SW480 (cell line): ENCODE measurements around the gene LGMN.

Source experiments
- DNase-seq: peaks from one replicate; pipeline ENCODE4 v3.0.0-alpha.2; 2016; ENCODE audit warnings: low spot score

Gene LGMN

GRCh38 chr14:92675976-92676375 lies 72.5 kb downstream of the LGMN start:
- DNase-seq: no peak

GRCh38 chr14:92675421-92675820 lies 73.0 kb downstream of the LGMN start:
- no peak for DNase-seq

GRCh38 chr14:92673601-92674150 lies 74.8 kb downstream of the LGMN start:
- no peak for DNase-seq

GRCh38 chr14:92670643-92671366 lies 77.6 kb downstream of the LGMN start:
- DNase-seq: no peak

GRCh38 chr14:92670160-92670559 lies 78.3 kb downstream of the LGMN start:
- DNase-seq: no peak

- no peak for DNase-seq
Measured at GRCh38 chr14:92668276-92668973, 80.0 kb downstream of the LGMN start.

GRCh38 chr14:92666251-92666650 lies 82.2 kb downstream of the LGMN start:
- DNase-seq: no peak

GRCh38 chr14:92665661-92666110 lies 82.7 kb downstream of the LGMN start:
- DNase-seq: no peak

- DNase-seq: no peak
Measured at GRCh38 chr14:92663049-92663448, 85.4 kb downstream of the LGMN start.

- no peak for DNase-seq
Measured at GRCh38 chr14:92660571-92660970, 87.9 kb downstream of the LGMN start.

- no peak for DNase-seq
Measured at GRCh38 chr14:92659765-92660561, 88.5 kb downstream of the LGMN start.

- DNase-seq: no peak
Measured at GRCh38 chr14:92658684-92659083, 89.7 kb downstream of the LGMN start.

GRCh38 chr14:92658160-92658559 lies 90.3 kb downstream of the LGMN start:
- DNase-seq: no peak

GRCh38 chr14:92657457-92658142 lies 90.8 kb downstream of the LGMN start:
- no peak for DNase-seq

- DNase-seq: no peak
Measured at GRCh38 chr14:92656306-92657081, 91.9 kb downstream of the LGMN start.

GRCh38 chr14:92655419-92656201 lies 92.8 kb downstream of the LGMN start:
- no peak for DNase-seq

- no peak for DNase-seq
Measured at GRCh38 chr14:92654239-92654901, 94.1 kb downstream of the LGMN start.
